HG02884 (cell line): Measurements from ENCODE around the gene RNF8.
"Not testable (repeated sequence)": the region's sequence is repeated elsewhere in the genome, so short reads cannot be mapped to it uniquely, and the experiment has no call there.

Experiments
- ATAC-seq: cut with Tn5 transposase; IDR thresholded peaks from one replicate; pipeline ENCODE4 v1.9.1; 2021; ENCODE audit warnings: mild to moderate bottlenecking, moderate library complexity; ENCODE audit not compliant: unreplicated experiment

Gene RNF8

GRCh38 chr6:37321101-37321500 is 32.7 kb upstream of the RNF8 start:
- ATAC-seq = no peak

- no peak for ATAC-seq
These were observed 32.0 kb upstream of the RNF8 start for GRCh38 chr6:37321516-37322415.

- no peak for ATAC-seq
These were observed 30.2 kb upstream of the RNF8 start for GRCh38 chr6:37323580-37323979.

GRCh38 chr6:37324131-37325033 is 29.4 kb upstream of the RNF8 start:
- ATAC-seq = no peak

- not testable (repeated sequence) for ATAC-seq
These were observed 23.4 kb upstream of the RNF8 start for GRCh38 chr6:37330345-37330744.

- ATAC-seq = no peak
These were observed 22.7 kb upstream of the RNF8 start for GRCh38 chr6:37331047-37331446.

GRCh38 chr6:37332894-37333293 is 20.9 kb upstream of the RNF8 start:
- no peak for ATAC-seq

- ATAC-seq = no peak
These were observed 19.7 kb upstream of the RNF8 start for GRCh38 chr6:37334047-37334446.

GRCh38 chr6:37338317-37338716 is 15.5 kb upstream of the RNF8 start:
- not testable (repeated sequence) for ATAC-seq

- ATAC-seq = no peak
These were observed 15.0 kb upstream of the RNF8 start for GRCh38 chr6:37338745-37339255.

- ATAC-seq = no peak
These were observed 13.8 kb upstream of the RNF8 start for GRCh38 chr6:37339741-37340638.

- ATAC-seq = no peak
These were observed 13.2 kb upstream of the RNF8 start for GRCh38 chr6:37340639-37340943.

GRCh38 chr6:37343248-37343647 is 10.5 kb upstream of the RNF8 start:
- ATAC-seq = no peak

GRCh38 chr6:37344308-37344707 is 9.5 kb upstream of the RNF8 start:
- no peak for ATAC-seq

GRCh38 chr6:37345804-37346203 is 8.0 kb upstream of the RNF8 start:
- ATAC-seq = not testable (repeated sequence)

GRCh38 chr6:37347177-37347576 is 6.6 kb upstream of the RNF8 start:
- no peak for ATAC-seq

GRCh38 chr6:37347670-37348111 is 6.1 kb upstream of the RNF8 start:
- no peak for ATAC-seq

- ATAC-seq = no peak
These were observed 2.8 kb upstream of the RNF8 start for GRCh38 chr6:37351027-37351426.

- ATAC-seq = no peak
These were observed 1.4 kb upstream of the RNF8 start for GRCh38 chr6:37352384-37352783.

GRCh38 chr6:37354526-37355384 is 972 bp downstream of the RNF8 start:
- no peak for ATAC-seq
